Measurements from ENCODE around the gene S100B.

S100B gene

GRCh38 chr21:46621457-46622182 lies 16.7 kb upstream of the S100B start:
- no peak for DNase-seq (ENCODE audit: extremely low read depth, low read depth)
- TF ChIP-seq, protein P1, sequence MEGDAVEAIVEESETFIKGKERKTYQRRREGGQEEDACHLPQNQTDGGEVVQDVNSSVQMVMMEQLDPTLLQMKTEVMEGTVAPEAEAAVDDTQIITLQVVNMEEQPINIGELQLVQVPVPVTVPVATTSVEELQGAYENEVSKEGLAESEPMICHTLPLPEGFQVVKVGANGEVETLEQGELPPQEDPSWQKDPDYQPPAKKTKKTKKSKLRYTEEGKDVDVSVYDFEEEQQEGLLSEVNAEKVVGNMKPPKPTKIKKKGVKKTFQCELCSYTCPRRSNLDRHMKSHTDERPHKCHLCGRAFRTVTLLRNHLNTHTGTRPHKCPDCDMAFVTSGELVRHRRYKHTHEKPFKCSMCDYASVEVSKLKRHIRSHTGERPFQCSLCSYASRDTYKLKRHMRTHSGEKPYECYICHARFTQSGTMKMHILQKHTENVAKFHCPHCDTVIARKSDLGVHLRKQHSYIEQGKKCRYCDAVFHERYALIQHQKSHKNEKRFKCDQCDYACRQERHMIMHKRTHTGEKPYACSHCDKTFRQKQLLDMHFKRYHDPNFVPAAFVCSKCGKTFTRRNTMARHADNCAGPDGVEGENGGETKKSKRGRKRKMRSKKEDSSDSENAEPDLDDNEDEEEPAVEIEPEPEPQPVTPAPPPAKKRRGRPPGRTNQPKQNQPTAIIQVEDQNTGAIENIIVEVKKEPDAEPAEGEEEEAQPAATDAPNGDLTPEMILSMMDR (IDR thresholded peaks at IDR 0.05; ENCODE audit: low read depth, low read length, missing control alignments) = no peak
- no peak overlapping the region for H3K4me3 ChIP-seq (replicated peaks; ENCODE audit: low read depth, low read length)

DNA sequence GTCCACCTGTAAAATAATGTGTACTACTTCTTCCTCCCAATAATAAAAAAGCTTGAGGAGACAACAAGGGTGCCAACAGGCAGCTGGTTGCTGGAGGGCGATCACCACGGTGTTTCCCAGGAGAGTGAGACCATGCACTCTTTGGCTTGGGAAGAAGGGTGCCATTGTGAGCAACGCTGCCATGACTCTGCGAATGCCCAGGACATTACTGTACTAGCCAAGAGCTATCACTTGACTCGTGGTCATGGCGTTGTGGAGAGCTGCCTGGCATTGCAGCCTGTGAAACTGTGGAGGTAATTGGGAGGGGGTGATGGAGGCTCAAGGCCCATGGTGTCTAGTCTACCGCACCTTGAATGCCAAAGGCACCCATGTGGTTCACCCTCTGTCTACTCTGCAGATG lies 16.0 kb upstream of the S100B start:
- TF ChIP-seq, protein P1 (IDR thresholded peaks at IDR 0.05; ENCODE audit: low read depth, low read length, missing control alignments) = no peak
- DNase-seq (ENCODE audit: extremely low read depth, low read depth) = no peak
- H3K4me3 ChIP-seq (replicated peaks; ENCODE audit: low read depth, low read length) = no peak overlapping the region

DNA sequence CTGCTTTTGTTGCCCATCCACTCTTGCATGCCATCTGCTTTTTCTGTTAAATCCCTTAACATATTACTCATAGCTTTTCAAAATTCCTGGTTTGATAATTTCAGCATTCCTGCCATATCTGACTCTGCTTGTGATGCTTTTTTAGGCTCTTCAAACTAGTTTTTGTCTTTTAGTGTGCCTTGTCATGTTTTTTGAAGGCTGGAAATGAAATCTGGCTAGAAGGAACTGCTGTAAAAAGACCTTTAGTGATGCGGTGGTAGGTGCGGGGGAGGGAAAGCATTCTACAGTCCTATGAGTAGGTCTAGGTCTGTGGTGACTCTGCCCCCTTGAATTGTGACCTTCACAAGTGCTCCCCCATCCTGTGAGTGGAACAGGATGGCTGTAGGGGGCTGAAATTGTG lies 15.0 kb upstream of the S100B start:
- TF ChIP-seq, protein P1 (IDR thresholded peaks at IDR 0.05; ENCODE audit: low read depth, low read length, missing control alignments) = no peak
- H3K4me3 ChIP-seq (replicated peaks; ENCODE audit: low read depth, low read length) = no peak overlapping the region
- no peak for DNase-seq (ENCODE audit: extremely low read depth, low read depth)

DNA sequence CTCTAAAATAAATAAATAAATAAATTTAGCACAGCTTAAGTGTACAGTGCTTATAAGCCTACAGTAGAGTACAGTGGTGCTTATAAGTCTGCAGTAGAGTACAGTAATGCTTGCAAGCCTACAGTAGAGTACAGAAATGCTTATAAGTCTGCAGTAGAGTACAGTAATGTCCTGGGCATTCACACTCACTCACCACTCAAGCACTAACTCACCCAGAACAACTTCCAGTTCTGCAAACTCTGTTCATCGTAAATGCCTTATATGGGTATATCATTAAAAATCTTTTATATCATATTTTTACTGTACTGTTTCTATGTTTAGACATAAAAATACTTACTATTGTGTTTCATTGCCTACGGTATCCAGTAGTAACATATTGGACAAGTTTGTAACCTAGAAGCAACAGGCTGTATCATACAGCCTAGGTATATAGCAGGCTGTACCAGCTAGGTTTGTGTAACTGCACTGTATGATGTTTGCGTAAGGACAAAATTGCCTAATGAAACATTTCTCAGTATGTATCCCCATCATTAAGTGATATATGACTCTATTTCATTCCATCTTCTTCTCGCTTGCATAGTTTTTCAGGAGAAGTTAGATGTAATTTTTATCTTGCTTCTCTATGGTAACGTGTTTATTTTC lies 14.0 kb upstream of the S100B start:
- H3K4me3 ChIP-seq (replicated peaks; ENCODE audit: low read depth, low read length) = no peak overlapping the region
- no peak for DNase-seq (ENCODE audit: extremely low read depth, low read depth)
- TF ChIP-seq, protein P1 (IDR thresholded peaks at IDR 0.05; ENCODE audit: low read depth, low read length, missing control alignments) = no peak

- TF ChIP-seq, protein P1 (IDR thresholded peaks at IDR 0.05; ENCODE audit: low read depth, low read length, missing control alignments) = no peak
- no peak for DNase-seq (ENCODE audit: extremely low read depth, low read depth)
- no peak overlapping the region for H3K4me3 ChIP-seq (replicated peaks; ENCODE audit: low read depth, low read length)
Measured at GRCh38 chr21:46617267-46618051, 12.6 kb upstream of the S100B start.

DNA sequence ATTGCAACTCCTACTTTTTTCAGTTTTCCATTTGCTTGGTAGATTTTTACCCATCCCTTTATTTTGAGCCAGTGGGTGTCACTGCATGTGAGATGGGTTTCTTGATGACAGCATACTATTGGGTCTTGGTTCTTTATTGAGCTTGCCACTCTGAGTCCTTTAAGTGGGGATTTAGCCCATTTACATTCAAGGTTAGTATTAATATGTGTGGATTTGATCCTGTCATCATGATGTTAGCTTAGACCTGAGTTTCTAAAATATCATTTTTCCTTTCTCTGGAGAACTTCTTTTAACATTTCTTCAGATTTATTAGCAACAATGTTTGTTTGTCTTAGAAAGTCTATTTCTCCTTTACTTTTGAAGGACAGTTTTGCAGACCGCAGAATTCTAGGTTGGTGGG lies 11.8 kb upstream of the S100B start:
- TF ChIP-seq, protein P1 (IDR thresholded peaks at IDR 0.05; ENCODE audit: low read depth, low read length, missing control alignments) = no peak
- H3K4me3 ChIP-seq (replicated peaks; ENCODE audit: low read depth, low read length) = no peak overlapping the region
- no peak for DNase-seq (ENCODE audit: extremely low read depth, low read depth)

All from HFF-Myc (cell line).